HFFc6 (cell line): Measurements from ENCODE around the gene KRTAP5-8. TPM values are rescaled to one million over a fixed set of nuclear protein-coding genes. Genes with fewer than 3 reads are reported as not detected.

Experiments used
- DNase-seq: peaks from one replicate; pipeline ENCODE4 v3.0.0-alpha.2; 2018
- H3K27ac Mint-ChIP-seq: 2 replicates; pipeline ENCODE4 v1.8.0; 2020; ENCODE audit warnings: mild to moderate bottlenecking, mixed read lengths
- H3K27me3 Mint-ChIP-seq: 2 replicates; pipeline ENCODE4 v1.8.0; 2021; ENCODE audit warnings: mild to moderate bottlenecking, moderate library complexity, mixed read lengths; ENCODE audit not compliant: insufficient read depth
- H3K36me3 Mint-ChIP-seq: 2 replicates; pipeline ENCODE4 v1.8.0; 2021; ENCODE audit warnings: low read depth, mixed read lengths
- H3K4me1 Mint-ChIP-seq: 2 replicates; pipeline ENCODE4 v1.8.0; 2020; ENCODE audit warnings: low read depth, mixed read lengths
- H3K4me3 Mint-ChIP-seq: 2 replicates; pipeline ENCODE4 v1.8.0; 2020; ENCODE audit warnings: mild to moderate bottlenecking, moderate library complexity, mixed read lengths
- H3K9me3 Mint-ChIP-seq: 2 replicates; pipeline ENCODE4 v1.8.0; 2020; ENCODE audit warnings: mild to moderate bottlenecking, mixed read lengths
- CTCF ChIP-seq: fragments of 200-600 bp; sonication (generic); IDR thresholded peaks from 2 replicates; pipeline ENCODE4 v1.5.0; 2021; ENCODE audit warnings: antibody characterized with exemption, mild to moderate bottlenecking
- total RNA-seq, 6 experiments: library from RNA; stranded (reverse); fragmentation: NEBNext Ultra II Directional; extraction: Animal tissue kit (Norgen Biotek cat#: 25700); gene quantifications; 2 replicates in 1 of 6; 3 replicates in 5 of 6; pipeline ENCODE4 v1.2.3, GENCODE V29; 2021

The KRTAP5-8 gene
- total RNA-seq, 6 experiments from 2014 or later, result not detected

- Mint-ChIP-seq H3K27me3 (peaks cover 29% of the 10 kb centered on the region), H3K27ac (no peak overlapping the region), H3K4me3 (no peak overlapping the region), H3K36me3 (no peaks in the 10 kb centered on the region), H3K9me3 (no peaks in the 10 kb centered on the region; the same call in 1 of the 2 replicates), H3K4me1 (no peaks in the 10 kb centered on the region)
- TF ChIP-seq CTCF, result no peak
- DNase-seq, result no peak
Observed at GRCh38 chr11:71543866-71544265, 6.0 kb downstream of the KRTAP5-8 start.

- TF ChIP-seq CTCF, result no peak
- Mint-ChIP-seq H3K4me1 (no peaks in the 10 kb centered on the region), H3K9me3 (no peaks in the 10 kb centered on the region; the same call in 1 of the 2 replicates), H3K27me3 (peaks cover 28% of the 10 kb centered on the region), H3K36me3 (no peaks in the 10 kb centered on the region), H3K27ac (no peak overlapping the region), H3K4me3 (no peak overlapping the region)
- DNase-seq, result no peak
Observed at GRCh38 chr11:71544525-71545214, 6.8 kb downstream of the KRTAP5-8 start.

- H3K27ac Mint-ChIP-seq, result no peak overlapping the region
- no peak overlapping the region for H3K4me3 Mint-ChIP-seq
- H3K9me3 Mint-ChIP-seq, result no peaks in the 10 kb centered on the region; the same call in 1 of the 2 replicates
- H3K27me3 Mint-ChIP-seq, result peaks cover 26% of the 10 kb centered on the region
- no peak for TF ChIP-seq CTCF
- H3K36me3 Mint-ChIP-seq, result no peaks in the 10 kb centered on the region
- no peak for DNase-seq
- H3K4me1 Mint-ChIP-seq, result no peaks in the 10 kb centered on the region
Observed at GRCh38 chr11:71545405-71545966, 7.7 kb downstream of the KRTAP5-8 start.

GRCh38 chr11:71548120-71548519 lies 10.3 kb downstream of the KRTAP5-8 start, which contains the start of gene KRTAP5-9:
KRTAP5-9 (plus strand) TSS chr11:71548420; CDS start chr11:71548658, 238 bp downstream.
- TF ChIP-seq CTCF, result no peak
- H3K36me3 Mint-ChIP-seq, result no peaks in the 10 kb centered on the region
- no peaks in the 10 kb centered on the region; the same call in 1 of the 2 replicates for H3K9me3 Mint-ChIP-seq
- no peak within 1 kb of the TSS for H3K27ac Mint-ChIP-seq
- no peaks in the 10 kb centered on the region for H3K4me1 Mint-ChIP-seq
- no peak within 1 kb of the TSS for H3K4me3 Mint-ChIP-seq
- DNase-seq, result no peak
- peaks cover 19% of the 10 kb centered on the region for H3K27me3 Mint-ChIP-seq

- Mint-ChIP-seq H3K4me3 (no peak overlapping the region), H3K9me3 (no peaks in the 10 kb centered on the region; the same call in 1 of the 2 replicates), H3K27ac (no peak overlapping the region), H3K27me3 (peaks cover 14% of the 10 kb centered on the region), H3K36me3 (no peaks in the 10 kb centered on the region), H3K4me1 (no peaks in the 10 kb centered on the region)
- DNase-seq, result no peak
- TF ChIP-seq CTCF, result no peak
Observed at GRCh38 chr11:71548716-71549151, 10.9 kb downstream of the KRTAP5-8 start.
